GM12874 (cell line): ENCODE results near the gene SLC3A2.

Source experiments
- CTCF ChIP-seq: IDR thresholded peaks from 2 replicates; pipeline ENCODE4 v1.5.1; 2011; ENCODE audit warnings: low read depth, mild to moderate bottlenecking, control low read depth, low read length, moderate library complexity; ENCODE audit not compliant: insufficient read depth

Gene SLC3A2

GRCh38 chr11:62875698-62876478 is 4.8 kb upstream of the SLC3A2 start:
- no peak for TF ChIP-seq CTCF

- no peak for TF ChIP-seq CTCF
These were observed 4.0 kb upstream of the SLC3A2 start for GRCh38 chr11:62876712-62877111.

- no peak for TF ChIP-seq CTCF
These were observed 1.3 kb upstream of the SLC3A2 start for GRCh38 chr11:62879235-62879978.

GRCh38 chr11:62880231-62880802 is 379 bp upstream of the SLC3A2 start:
- TF ChIP-seq CTCF, result no peak

GRCh38 chr11:62881579-62882430 is 1.1 kb downstream of the SLC3A2 start:
- TF ChIP-seq CTCF, result no peak

- no peak for TF ChIP-seq CTCF
These were observed 1.7 kb downstream of the SLC3A2 start for GRCh38 chr11:62882431-62882749.
